Stimulated activated CD4-positive, alpha-beta T cell treated with anti-CD3 and anti-CD28 coated beads, Interleukin-2, amount 100 ng/mL, for 4 hours (primary cell): ENCODE measurements around the gene CCND3.
A peak's percentile ranks its signal among the peaks of the same experiment; 100 is the strongest.
"Not testable (repeated sequence)": the region's sequence is repeated elsewhere in the genome, so short reads cannot be mapped to it uniquely, and the experiment has no call there.

Experiments used
- DNase-seq: peaks from one replicate; pipeline ENCODE4 v3.0.0-alpha.2; 2020; ENCODE audit warnings: low read depth

The CCND3 gene

GRCh38 chr6:41947581-41948220, 6.1 kb upstream of the CCND3 start:
- no peak for DNase-seq

DNA sequence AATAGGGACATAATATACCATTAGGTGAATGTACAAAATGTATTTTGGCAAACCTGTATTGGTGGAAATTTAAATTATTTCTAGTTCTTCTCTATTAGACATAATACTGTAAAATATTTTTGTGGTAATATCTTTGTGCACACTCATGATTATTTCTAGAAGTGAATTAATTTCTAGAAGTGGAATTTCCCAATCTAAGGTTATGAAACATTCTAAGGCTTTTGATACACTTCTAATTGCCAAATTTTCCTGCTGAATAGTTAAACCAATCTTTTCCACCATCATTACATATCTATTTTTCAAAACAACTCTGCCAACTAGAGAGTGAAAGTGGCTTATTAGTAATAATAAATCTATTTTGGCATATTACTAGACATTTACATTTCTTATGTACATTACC, 1.8 kb upstream of the CCND3 start:
- no peak for DNase-seq

GRCh38 chr6:41942882-41943281, 1.3 kb upstream of the CCND3 start:
- DNase-seq = not testable (repeated sequence)

- DNase-seq = no peak
Measured at GRCh38 chr6:41942067-41942851, 651 bp upstream of the CCND3 start.

- DNase-seq = peak; percentile 29
Measured at GRCh38 chr6:41940759-41941279, 789 bp downstream of the CCND3 start.

- no peak for DNase-seq
Measured at GRCh38 chr6:41939848-41940758, 1.5 kb downstream of the CCND3 start.

DNA sequence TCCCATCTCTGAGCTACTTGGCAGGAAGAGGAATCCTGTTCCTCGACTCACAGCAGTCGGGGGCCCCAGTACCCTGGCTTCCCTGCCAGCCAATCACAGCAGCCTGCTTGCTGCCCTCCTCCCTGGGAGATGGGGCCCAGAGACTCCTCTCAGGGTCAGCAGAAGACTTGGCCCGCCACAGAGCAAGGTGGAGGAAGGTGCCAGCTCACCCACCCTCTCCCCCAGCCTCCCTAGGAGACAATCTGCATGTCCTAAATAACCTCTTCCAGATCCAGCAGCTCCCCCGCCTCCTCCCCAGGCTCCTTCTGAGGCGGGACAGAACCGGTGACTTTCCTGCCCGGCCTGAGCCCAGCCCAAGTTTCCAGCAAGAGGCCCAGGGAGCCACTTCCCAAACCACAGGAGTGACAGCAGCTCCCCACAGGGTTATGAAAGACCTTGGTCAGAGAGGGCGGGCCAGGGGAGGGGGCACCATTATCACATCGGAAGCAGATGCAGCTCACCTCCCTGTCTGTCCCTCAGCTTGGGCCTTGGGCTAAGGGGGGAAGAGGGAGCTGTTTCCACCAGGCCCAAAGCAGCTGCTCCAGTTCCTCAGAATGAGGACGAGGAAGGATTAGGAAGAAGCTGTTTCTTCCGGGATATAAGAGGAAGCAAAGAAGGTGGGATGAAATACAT, 2.3 kb downstream of the CCND3 start:
- no peak for DNase-seq

GRCh38 chr6:41938590-41939175, 2.9 kb downstream of the CCND3 start:
- no peak for DNase-seq

GRCh38 chr6:41937861-41938574, 3.6 kb downstream of the CCND3 start:
- no peak for DNase-seq

DNA sequence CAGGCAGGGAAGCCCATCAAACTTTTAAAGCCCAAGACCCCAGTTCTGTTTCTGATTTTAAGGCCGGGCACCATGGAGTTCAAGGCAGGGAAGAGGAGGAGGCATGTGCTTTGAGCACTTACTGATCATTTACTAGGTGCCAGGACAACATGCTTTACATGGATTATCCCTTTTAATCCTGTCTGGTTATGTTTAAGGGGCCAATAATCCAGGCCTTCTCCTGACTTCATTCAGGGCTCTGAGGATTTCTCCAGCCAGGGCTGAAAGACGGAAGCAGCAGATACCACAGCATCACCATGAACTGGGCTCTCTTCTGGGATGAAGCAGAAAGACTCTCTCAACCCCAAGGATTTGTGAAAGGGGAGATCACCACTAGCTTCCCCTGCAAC, 4.1 kb downstream of the CCND3 start:
- DNase-seq = no peak

DNA sequence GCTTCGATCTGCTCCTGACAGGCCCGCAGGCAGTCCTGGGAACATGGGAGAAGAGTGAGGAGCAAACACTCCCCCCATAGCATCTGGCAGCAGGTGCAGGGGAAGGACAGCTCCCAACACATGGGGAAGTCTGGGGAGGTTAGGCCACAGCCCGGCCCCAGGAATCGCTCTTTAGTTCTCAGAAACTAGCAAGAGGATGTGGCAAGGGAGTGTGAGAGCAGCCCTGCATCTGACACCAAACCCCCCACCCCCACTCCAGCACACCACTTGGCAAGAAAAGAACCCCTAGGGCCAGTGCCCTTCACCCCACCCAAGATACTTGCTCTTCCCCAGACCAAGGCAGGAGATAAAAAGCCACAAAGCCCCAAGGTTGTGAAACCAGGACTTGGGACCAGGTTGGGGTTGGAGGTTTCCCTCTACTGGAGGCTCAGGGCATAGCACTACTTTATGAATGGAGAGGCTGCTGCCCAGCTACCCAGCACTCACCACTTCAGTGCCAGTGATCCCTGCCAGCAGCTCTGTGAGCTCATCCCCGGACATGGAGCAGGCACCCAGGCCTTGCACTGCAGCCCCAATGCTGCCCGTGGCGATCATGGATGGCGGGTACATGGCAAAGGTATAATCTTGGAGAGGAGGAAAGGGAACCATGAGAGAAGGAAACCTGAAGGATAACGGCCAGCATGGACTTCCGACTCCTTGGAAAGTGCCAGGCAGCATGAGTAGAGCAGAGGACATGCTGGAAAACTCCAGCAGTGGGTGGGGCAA, 5.4 kb downstream of the CCND3 start:
- no peak for DNase-seq

DNA sequence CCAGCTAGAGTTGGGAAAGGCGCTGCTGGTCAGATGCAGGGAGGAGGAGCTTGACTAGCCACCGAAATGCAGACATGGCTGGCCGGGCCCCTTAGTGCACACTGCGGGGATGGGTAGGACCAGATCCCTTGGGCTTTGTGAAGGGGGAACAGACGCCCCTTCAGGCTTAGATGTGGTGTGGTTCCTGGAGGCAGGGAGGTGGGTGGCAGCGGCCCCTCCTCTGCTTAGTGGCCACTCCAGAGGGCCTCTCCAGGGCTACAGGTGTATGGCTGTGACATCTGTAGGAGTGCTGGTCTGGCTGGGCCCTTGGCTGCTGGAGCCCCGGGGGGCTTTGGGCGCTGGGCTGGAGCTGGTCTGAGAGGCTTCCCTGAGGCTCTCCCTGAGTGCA, 5.9 kb downstream of the CCND3 start:
- DNase-seq = no peak

GRCh38 chr6:41935193-41935574, 6.4 kb downstream of the CCND3 start:
- DNase-seq = no peak

DNA sequence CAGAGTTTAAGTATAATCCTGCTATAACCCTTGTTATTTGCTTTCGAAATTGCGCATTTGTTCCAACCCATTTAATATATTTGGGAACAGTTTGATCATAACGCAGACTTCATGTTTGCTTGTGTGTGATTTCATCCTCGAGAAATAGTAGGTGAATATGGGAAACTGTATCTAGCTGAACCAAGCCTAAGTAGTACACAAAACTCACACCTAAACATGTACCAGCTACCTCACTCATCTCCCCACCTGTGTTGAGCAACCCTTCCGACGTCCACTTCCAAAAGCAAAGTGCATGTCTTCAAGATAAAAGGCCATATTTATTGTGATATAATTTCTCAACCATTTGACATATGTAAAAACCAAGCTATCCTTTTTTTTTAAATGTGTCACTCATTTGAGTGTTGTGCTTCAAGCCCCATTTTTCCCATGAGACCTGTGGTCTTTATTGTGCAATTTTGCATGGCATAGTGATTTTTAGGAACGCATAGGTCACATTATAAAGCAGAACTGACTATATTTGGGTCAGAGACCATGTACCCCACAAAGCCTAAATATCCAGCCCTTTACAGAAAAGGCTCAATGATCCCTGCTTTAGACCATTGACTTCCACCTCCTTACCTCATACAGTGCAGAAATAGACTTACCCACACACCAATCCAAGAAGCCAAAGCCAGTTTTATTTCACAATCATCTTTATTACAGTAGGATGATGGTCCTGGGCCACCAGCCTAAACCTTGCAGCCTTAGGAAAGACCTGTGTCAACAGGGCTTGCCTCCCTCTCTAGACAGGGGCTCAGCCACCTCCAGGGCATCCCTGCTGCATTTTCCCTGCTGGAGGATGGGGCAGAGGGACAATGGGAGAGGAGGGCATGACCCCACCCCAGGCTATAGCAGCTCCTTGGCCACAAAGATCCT, 7.1 kb downstream of the CCND3 start:
- DNase-seq = no peak

DNA sequence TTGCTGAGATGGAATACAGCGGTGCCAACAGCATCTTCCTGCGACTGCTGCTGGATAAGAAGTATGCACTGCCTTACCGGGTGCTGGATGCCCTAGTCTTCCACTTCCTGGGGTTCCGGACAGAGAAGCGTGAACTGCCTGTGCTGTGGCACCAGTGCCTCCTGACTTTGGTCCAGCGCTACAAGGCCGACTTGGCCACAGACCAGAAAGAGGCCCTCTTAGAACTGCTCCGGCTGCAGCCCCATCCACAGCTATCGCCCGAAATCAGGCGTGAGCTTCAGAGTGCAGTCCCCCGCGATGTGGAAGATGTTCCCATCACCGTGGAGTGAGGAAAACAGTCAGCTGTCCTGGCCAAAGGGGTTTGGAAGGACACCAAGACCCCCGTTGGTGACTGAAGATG, 9.2 kb downstream of the CCND3 start:
- DNase-seq = no peak

- DNase-seq = no peak
Measured at GRCh38 chr6:41931792-41932191, 9.8 kb downstream of the CCND3 start.

GRCh38 chr6:41929924-41930323, 11.7 kb downstream of the CCND3 start:
- DNase-seq = no peak

- DNase-seq = no peak
Measured at GRCh38 chr6:41927253-41927652, 14.4 kb downstream of the CCND3 start.

- DNase-seq = no peak
Measured at GRCh38 chr6:41922154-41922553, 19.5 kb downstream of the CCND3 start.
